ENCODE measurements around the gene GPR15LG. TPM values are rescaled to one million over a fixed set of nuclear protein-coding genes. Genes with fewer than 3 reads are reported as not detected.

GPR15LG gene
- total and polyA plus RNA-seq, 5 donors, result not detected

Other genes with a start within 250 kb of the GPR15LG start
- 100 to 1,000 TPM; 274 to 310 (median 296) TPM for gene GHITM, start 34.3 kb upstream of the GPR15LG start, total RNA-seq
- gene GHITM, start 34.3 kb upstream of the GPR15LG start, polyA plus RNA-seq, result 430 TPM
- gene CDHR1, start 20.7 kb downstream of the GPR15LG start, total RNA-seq, result 1 to 10 TPM; 2.4 to 9.1 (median 5.3) TPM
- 3.6 TPM for gene CDHR1, start 20.7 kb downstream of the GPR15LG start, polyA plus RNA-seq
- not detected for gene LRIT2, start 51.7 kb downstream of the GPR15LG start, total RNA-seq
- gene LRIT2, start 51.7 kb downstream of the GPR15LG start, polyA plus RNA-seq, result not detected
- under 1 TPM in 1 of 4 donors, not detected in 3; 0.09 TPM for gene LRIT1, start 67.7 kb downstream of the GPR15LG start, total RNA-seq
- gene LRIT1, start 67.7 kb downstream of the GPR15LG start, polyA plus RNA-seq, result not detected
- under 1 TPM in 3 of 4 donors, not detected in 1; 0.36 to 0.79 (median 0.49) TPM for gene RGR, start 71.3 kb downstream of the GPR15LG start, total RNA-seq
- gene RGR, start 71.3 kb downstream of the GPR15LG start, polyA plus RNA-seq, result 2.2 TPM
- 100 to 1,000 TPM; 119 to 176 (median 153) TPM for gene CCSER2, start 154.8 kb downstream of the GPR15LG start, total RNA-seq
- gene CCSER2, start 154.8 kb downstream of the GPR15LG start, polyA plus RNA-seq, result 30.7 TPM